Thymus (tissue), 14 donors: Measurements from ENCODE around the gene CELA2A. TPM values are rescaled to one million over a fixed set of nuclear protein-coding genes. Genes with fewer than 3 reads are reported as not detected.

Source experiments
- DNase-seq, 9 donors: peaks; one replicate each; pipeline ENCODE4 v3.0.0-alpha.2; 2013; ENCODE audit warnings: low spot score in 9 of 9, low read depth in 6 of 9, missing footprints in 1 of 9
- H3K27ac ChIP-seq, 2 donors: one replicate each; pipeline ENCODE4 v1.5.1; 2013; ENCODE audit warnings: control low read depth in 1 of 2, low read depth in 1 of 2, low read length in 1 of 2, mild to moderate bottlenecking in 1 of 2, moderate library complexity in 1 of 2
- H3K27me3 ChIP-seq, 2 donors: one replicate each; pipeline ENCODE4 v1.5.1; 2013; ENCODE audit warnings: low read length in 1 of 2; ENCODE audit not compliant: control insufficient read depth in 2 of 2, insufficient read depth in 1 of 2
- H3K36me3 ChIP-seq, 2 donors: one replicate each; pipeline ENCODE4 v1.5.1; 2013; ENCODE audit warnings: low read length in 1 of 2, mild to moderate bottlenecking in 1 of 2, moderate library complexity in 1 of 2; ENCODE audit not compliant: control insufficient read depth in 2 of 2, insufficient read depth in 2 of 2
- H3K4me1 ChIP-seq, 2 donors: one replicate each; pipeline ENCODE4 v1.5.1; 2013; ENCODE audit warnings: low read length in 2 of 2; ENCODE audit not compliant: control insufficient read depth in 2 of 2, insufficient read depth in 2 of 2
- H3K4me3 ChIP-seq, 2 donors: one replicate each; pipeline ENCODE4 v1.5.1; 2013; ENCODE audit warnings: low read length in 2 of 2, control low read depth in 1 of 2, mild to moderate bottlenecking in 1 of 2
- H3K9me3 ChIP-seq, 2 donors: one replicate each; pipeline ENCODE4 v1.5.1; 2013; ENCODE audit warnings: low read length in 1 of 2, mild to moderate bottlenecking in 1 of 2; ENCODE audit not compliant: control insufficient read depth in 2 of 2, insufficient read depth in 1 of 2
- WGBS: extraction: QIAGEN DNeasy Blood & Tissue Kit; methylation state at CpG from one replicate; pipeline ENCODE4 v1.1.7; 2013; 5-methylcytosine and 5-hydroxymethylcytosine counted together
- long read RNA-seq, 10 donors: transcript quantifications; one replicate each; lab custom pipeline, GENCODE V29; 2026
- polyA plus RNA-seq: library from polyadenylated mRNA; stranded (reverse); fragments of 200-250 nt; gene quantifications from one replicate; pipeline ENCODE4 v1.2.3, GENCODE V29; 2013
- total RNA-seq: library from RNA; stranded (reverse); fragments of 120-200 nt; gene quantifications from one replicate; pipeline ENCODE4 v1.2.4, GENCODE V29; 2013
- donor health status: healthy.

CELA2A gene
- total RNA-seq (0.14 TPM), polyA plus RNA-seq (0.41 TPM)
- long read RNA-seq, donor 1, result 0 reads
- long read RNA-seq, donor 2, result 0 reads
- long read RNA-seq, donor 3, result 0 reads
- long read RNA-seq, donor 4, result 0 reads
- long read RNA-seq, donor 5, result 0 reads
- long read RNA-seq, donor 6, result 0 reads
- long read RNA-seq, donor 7, result 0 reads
- long read RNA-seq, donor 8, result 0 reads
- long read RNA-seq, donor 9, result 0 reads
- long read RNA-seq, donor 10, result 0 reads

DNA sequence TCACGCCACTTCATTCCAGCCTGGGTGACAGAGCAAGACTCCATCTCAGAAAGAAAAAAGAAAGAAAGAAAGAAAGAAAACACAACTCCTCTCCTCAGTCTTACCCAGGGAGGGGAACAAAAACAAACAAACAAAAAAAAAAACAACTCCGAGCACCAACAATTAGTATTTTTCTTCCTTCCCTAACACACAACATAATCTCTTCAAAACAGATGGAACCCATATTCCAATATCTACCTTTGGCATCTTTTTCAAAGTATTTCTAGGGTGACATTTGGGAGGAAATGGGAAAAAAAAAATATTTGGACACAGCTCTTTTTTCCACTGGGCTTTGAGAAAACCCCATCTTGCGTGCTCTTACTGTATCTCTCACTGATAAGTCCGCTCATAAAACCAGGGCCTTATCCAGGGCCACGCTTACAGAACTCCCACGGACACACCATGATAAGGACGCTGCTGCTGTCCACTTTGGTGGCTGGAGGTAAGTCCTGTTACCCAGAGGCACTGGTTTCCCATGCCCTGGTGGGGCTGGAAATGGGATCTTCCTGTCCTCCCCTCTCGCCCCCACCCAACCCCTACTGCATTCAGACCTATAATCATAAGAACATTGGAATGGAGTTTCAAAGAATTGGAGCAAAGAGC lies at the start of gene CELA2A:
CELA2A (plus strand) TSS at position 420 of the 642 bp plus-strand sequence; CDS start at position 442, 22 bp downstream.
- no peaks in the 10 kb centered on the region for H3K9me3 ChIP-seq
- 93% methylated on average over 8 of the region's 8 CpGs for WGBS
- H3K36me3 ChIP-seq, result no peaks in the 10 kb centered on the region
- DNase-seq, result no peak
- no peaks in the 10 kb centered on the region for H3K27me3 ChIP-seq
- H3K4me1 ChIP-seq, result no peaks in the 10 kb centered on the region
- H3K4me3 ChIP-seq, result no peak within 1 kb of the TSS
- no peak within 1 kb of the TSS for H3K27ac ChIP-seq

DNA sequence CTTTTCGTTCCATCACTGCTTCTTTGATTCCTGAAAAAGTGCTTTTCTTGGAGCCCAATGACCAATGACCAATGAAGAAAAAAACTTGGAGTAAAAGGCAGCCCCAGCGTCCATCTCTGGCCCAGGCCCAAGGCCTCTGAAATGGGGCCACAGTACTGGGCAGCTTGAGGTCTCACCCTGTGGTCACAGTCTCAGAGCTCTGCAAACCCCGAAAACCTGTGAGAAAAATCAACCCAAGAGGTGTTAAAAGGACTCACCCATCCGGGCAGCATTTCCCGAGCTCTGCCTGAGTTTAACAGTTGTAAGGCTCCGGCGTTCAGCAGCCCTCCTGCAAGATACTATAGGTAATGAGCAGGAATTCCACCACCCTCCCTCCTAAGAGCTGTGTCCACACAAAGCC lies 49.0 kb upstream of the CELA2A start:
- Histone ChIP-seq H3K4me1 (peaks cover 18 to 27% of the 10 kb centered on the region in 2 donors), H3K4me3 (no peak overlapping the region), H3K9me3 (no peaks in the 10 kb centered on the region), H3K36me3 (no peaks in the 10 kb centered on the region), H3K27me3 (peaks cover 8 to 13% of the 10 kb centered on the region in 2 donors), H3K27ac (no peak overlapping the region)
- DNase-seq, result no peak
- 94% methylated on average over 7 of the region's 7 CpGs for WGBS

DNA sequence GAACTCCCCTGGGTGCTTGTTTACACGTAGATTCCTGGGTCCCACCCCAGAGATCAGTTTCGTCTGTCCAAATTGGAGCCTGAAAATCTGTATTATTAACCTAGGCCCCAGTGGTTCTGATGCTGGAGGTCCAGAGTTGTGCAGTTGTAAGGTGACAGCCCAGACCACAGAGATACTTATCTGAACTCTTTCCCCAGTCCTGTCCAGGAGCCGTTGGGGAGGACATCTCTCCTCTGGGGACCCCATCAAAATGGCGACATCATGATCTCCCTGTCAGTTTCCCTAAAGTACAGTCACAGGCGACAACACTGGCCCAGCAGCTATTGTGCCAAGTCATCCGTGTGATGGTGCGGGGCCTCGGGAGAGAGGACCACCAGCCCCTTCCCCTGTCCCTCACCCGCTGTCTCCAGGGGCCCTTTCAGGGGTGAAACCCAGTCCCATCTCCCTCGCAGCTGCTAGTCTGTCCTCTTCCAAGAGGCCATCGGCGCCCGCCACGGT lies 47.6 kb upstream of the CELA2A start:
- H3K4me1 ChIP-seq, result peaks cover 18 to 36% of the 10 kb centered on the region in 2 donors
- peaks cover 0 to 4% of the 10 kb centered on the region in 2 donors for H3K36me3 ChIP-seq
- no peaks in the 10 kb centered on the region for H3K9me3 ChIP-seq
- 38% methylated on average over 14 of the region's 14 CpGs for WGBS
- peaks cover 8 to 13% of the 10 kb centered on the region in 2 donors for H3K27me3 ChIP-seq
- DNase-seq, result no peak
- H3K4me3 ChIP-seq, result peak overlapping the region; percentile 43 to 73
- H3K27ac ChIP-seq, result no peak overlapping the region

DNA sequence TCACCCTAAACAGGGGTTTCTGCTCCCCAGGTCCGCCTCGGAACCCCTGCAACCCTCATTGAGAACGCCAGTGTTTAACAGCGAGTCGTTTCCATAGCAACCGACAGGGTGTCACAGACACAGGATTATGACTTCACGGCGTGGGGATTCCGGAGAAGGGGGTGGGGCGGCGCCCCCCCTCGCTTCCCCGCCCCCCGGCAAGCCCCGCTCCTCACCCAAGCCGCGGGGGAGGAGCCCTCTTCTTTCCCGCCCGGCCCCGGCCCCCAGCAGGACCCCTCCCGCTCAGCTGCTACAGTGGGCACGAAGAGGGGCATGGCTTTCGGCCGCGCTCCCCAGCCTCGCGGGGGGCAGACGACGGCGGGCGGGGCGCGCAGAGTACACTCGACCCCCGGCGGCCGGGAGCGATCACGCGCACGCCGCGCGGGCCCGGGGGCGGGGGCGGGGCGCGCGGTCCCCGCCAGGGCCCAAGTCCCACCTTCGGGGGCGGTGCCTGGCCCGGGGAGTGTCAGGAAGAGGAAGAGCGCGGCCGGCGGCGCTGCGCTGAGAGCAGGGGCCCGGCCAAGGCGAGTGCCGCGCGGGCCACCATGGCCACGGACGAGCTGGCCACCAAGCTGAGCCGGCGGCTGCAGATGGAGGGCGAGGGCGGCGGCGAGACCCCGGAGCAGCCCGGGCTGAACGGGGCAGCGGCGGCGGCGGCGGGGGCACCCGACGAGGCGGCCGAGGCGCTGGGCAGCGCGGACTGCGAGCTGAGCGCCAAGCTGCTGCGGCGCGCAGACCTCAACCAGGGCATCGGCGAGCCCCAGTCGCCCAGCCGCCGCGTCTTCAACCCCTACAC lies 46.9 kb upstream of the CELA2A start, which contains the start of gene EFHD2:
EFHD2 (plus strand) TSS at position 501 of the 835 bp plus-strand sequence; CDS start at position 585, 84 bp downstream.
- Histone ChIP-seq H3K27ac (peak within 1 kb of the TSS in 1 of 2 donors; percentile 58), H3K27me3 (peaks cover 8 to 13% of the 10 kb centered on the region in 2 donors), H3K36me3 (peaks cover 2 to 8% of the 10 kb centered on the region in 2 donors), H3K9me3 (no peaks in the 10 kb centered on the region), H3K4me1 (peaks cover 18 to 42% of the 10 kb centered on the region in 2 donors), H3K4me3 (peak within 1 kb of the TSS; percentile 73 to 74)
- peak; percentile 35 to 91 (median 76) for DNase-seq
- under 1% methylated on average over 99 of the region's 99 CpGs for WGBS

DNA sequence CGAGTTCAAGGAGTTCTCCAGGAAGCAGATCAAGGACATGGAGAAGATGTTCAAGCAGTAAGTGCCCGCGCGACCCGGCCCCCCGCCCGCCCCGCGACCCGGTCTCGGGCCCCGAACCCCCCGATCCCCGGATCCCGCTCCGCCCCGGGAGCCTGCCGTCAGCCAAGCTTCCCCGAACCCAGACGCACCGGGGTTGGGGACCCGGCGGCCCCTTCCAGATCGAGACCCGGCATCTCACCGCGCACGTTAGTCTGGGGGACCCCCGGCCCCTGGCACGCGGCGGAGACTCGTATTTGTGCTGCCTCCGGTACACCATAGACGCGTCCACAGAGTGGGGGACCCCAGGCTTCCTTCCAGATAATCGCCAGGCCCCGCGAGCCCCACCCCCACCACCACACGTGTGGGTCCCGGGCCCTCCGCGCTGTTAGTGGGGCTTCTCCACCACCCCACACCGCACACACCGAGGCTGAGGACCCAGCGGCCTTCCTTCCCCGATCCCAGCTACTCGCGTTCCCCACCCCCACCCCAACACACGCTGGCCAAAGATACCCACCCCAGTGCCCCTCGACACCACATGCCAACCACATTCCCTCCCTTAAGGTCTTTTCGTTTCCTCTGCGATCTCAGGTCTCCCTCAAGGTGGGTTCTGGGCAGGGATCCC lies 46.2 kb upstream of the CELA2A start:
- under 1% methylated on average over 53 of the region's 53 CpGs for WGBS
- H3K4me3 ChIP-seq, result peak overlapping the region; percentile 73 to 74

DNA sequence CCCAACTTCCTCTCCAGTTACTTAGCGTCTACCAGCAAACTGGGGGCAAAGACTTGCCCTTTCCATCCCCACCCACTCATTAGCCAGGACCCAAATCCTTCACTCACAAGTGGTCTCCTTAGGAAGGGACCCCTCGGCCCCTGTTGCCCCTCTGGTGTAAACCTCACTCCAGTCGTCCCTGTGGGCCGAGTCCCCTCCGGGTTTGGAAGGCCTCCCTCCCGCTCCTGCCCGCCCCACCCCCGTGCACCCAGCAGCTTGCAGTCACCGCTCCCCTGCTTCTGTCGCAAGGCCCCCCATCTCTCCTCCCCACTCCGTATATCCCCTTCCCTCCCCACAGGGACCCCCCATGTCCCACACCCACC lies 45.7 kb upstream of the CELA2A start:
- Histone ChIP-seq H3K9me3 (no peaks in the 10 kb centered on the region), H3K4me3 (peak overlapping the region; percentile 73 to 74), H3K27ac (no peak overlapping the region), H3K4me1 (peaks cover 20 to 45% of the 10 kb centered on the region in 2 donors), H3K27me3 (peaks cover 8 to 13% of the 10 kb centered on the region in 2 donors), H3K36me3 (peaks cover 7 to 8% of the 10 kb centered on the region in 2 donors)
- 5% methylated on average over 11 of the region's 11 CpGs for WGBS
- no peak for DNase-seq

More for the DNA sequence above, 46.2 kb upstream of the CELA2A start:
- peak in 1 of 9 donors; percentile 56 for DNase-seq
- Histone ChIP-seq H3K27ac (peak overlapping the region in 1 of 2 donors; percentile 56), H3K9me3 (no peaks in the 10 kb centered on the region), H3K27me3 (peaks cover 8 to 13% of the 10 kb centered on the region in 2 donors), H3K36me3 (peaks cover 7 to 8% of the 10 kb centered on the region in 2 donors), H3K4me1 (peaks cover 18 to 42% of the 10 kb centered on the region in 2 donors)

DNA sequence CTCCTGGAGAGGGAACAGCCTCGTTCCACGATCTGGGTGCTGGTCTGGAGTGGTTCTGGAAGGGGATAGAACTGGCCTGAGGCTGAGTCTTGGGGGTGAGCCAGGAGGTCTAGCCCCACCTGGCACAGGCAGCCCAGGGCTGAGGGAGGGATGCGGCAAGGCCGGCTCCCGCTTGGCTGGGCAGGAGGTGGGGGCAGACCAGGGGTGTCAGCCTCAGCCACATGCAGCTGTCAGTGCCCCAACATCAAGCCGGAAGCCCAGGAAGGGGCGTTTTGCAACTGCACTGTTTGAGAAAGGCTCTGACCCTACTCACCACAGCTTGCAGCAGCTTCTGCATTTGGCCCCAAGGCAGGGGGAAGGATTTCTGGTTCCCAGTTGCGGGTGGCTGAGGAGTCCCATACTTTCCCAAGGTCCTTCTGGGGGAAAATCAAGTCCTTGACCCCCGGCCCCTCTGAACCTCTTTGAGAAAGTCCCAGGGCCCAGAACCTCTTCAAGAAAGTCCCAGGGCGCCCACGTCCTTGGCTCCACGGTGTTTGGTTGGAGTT lies 44.9 kb upstream of the CELA2A start:
- peak in 4 of 9 donors; percentile 29 to 67 (median 47) for DNase-seq
- no peaks in the 10 kb centered on the region for H3K9me3 ChIP-seq
- peaks cover 28 to 53% of the 10 kb centered on the region in 2 donors for H3K4me1 ChIP-seq
- peak overlapping the region; percentile 73 to 74 for H3K4me3 ChIP-seq
- 12% methylated on average over 12 of the region's 12 CpGs for WGBS
- peaks cover 8 to 13% of the 10 kb centered on the region in 2 donors for H3K27me3 ChIP-seq
- peaks cover 7 to 8% of the 10 kb centered on the region in 2 donors for H3K36me3 ChIP-seq
- H3K27ac ChIP-seq, result peak overlapping the region in 1 of 2 donors; percentile 26

DNA sequence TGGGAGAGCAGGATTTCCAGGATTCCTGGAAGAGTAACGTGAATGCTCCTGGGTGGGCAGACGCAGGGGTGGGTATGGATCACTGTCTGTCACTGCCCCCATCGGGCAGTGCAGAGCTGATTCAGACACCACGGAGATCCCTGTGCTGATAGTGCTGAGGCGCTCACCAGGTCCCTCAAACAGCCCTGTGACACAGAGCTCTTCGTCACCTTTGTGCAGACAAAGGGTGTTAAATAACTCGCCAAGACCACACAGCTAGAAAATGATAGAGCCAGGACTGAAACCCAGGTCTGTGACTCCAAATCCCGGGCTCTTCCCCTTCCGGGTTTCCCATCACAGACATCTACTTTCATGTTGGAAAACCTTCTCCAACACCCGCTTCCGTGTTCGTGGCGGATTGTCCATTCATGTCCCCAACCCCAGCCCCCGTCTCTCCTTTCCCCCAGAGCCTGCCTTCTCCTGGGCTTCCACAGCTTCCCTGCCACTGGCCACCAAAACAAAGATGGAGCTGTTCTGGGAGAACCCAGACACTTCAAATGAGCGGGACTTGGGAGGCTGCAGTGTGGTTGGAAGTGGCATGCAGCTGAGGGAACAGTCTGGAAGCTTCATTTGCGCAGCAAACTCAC lies 44.2 kb upstream of the CELA2A start:
- WGBS, result 65% methylated on average over 16 of the region's 16 CpGs
- Histone ChIP-seq H3K4me3 (peak overlapping the region; percentile 1 to 74), H3K27me3 (peaks cover 8 to 13% of the 10 kb centered on the region in 2 donors), H3K9me3 (no peaks in the 10 kb centered on the region), H3K36me3 (peaks cover 7 to 8% of the 10 kb centered on the region in 2 donors), H3K27ac (peak overlapping the region in 1 of 2 donors; percentile 3), H3K4me1 (peaks cover 30 to 59% of the 10 kb centered on the region in 2 donors)
- DNase-seq, result no peak
